ENCODE measurements around the gene PTRHD1. TPM values are rescaled to one million over a fixed set of nuclear protein-coding genes. Genes with fewer than 3 reads are reported as not detected.

Gene PTRHD1
- total RNA-seq, 2 experiments from 2014 or later, result 15.3 to 15.7 TPM

DNA sequence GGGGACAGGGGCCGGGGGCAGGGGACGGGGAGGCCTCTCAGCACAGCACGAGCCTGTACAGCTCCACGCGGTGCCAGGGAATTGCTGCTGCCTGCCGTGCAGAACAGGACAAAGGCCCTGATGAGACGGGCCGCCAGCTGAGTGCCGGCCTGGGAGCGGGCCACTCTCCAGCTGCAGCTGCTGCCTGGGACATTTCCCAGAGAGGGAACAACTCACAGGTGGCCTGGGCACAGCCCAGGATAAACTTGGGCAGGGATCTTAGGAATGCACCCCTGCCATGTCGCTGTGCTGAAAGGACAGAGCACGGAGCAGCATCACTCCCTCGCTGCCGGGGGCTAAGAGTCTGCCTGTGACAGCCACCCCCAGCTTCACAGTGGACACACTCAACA, 38.9 kb upstream of the PTRHD1 start:
- Mint-ChIP-seq H3K4me1 (ENCODE audit: low read depth) (peaks cover 8% of the 10 kb centered on the region), H3K27ac (no peak overlapping the region), H3K27me3 (no peaks in the 10 kb centered on the region), H3K9me3 (no peaks in the 10 kb centered on the region), H3K36me3 (ENCODE audit: low read depth) (peaks cover 17% of the 10 kb centered on the region), H3K4me3 (no peak overlapping the region)
- Histone ChIP-seq H3K4me3 (ENCODE audit: low read length) (no peak overlapping the region), H3K27me3 (ENCODE audit: control insufficient read depth in 1 of 2, insufficient read depth in 2 of 2, low read length in 2 of 2) (no peaks in the 10 kb centered on the region), H3K27ac (ENCODE audit: low read depth in 1 of 2, low read length in 2 of 2) (no peak overlapping the region), H3K9me3 (ENCODE audit: control insufficient read depth in 1 of 2, insufficient read depth in 1 of 2, low read length in 2 of 2) (no peaks in the 10 kb centered on the region), H3K36me3 (ENCODE audit: insufficient read depth, low read length) (peaks cover 19% of the 10 kb centered on the region), H3K4me1 (ENCODE audit: insufficient read depth, low read length) (peaks cover 8% of the 10 kb centered on the region)
- ATAC-seq (ENCODE audit: poor library complexity), result no peak
- no peak for DNase-seq
- ChIA-PET POLR2A (no interaction called here), CTCF (no interaction called here)
- intact Hi-C loops (cut with DNase I, micrococcal nuclease), result no loop called here
- TF ChIP-seq, protein P1, sequence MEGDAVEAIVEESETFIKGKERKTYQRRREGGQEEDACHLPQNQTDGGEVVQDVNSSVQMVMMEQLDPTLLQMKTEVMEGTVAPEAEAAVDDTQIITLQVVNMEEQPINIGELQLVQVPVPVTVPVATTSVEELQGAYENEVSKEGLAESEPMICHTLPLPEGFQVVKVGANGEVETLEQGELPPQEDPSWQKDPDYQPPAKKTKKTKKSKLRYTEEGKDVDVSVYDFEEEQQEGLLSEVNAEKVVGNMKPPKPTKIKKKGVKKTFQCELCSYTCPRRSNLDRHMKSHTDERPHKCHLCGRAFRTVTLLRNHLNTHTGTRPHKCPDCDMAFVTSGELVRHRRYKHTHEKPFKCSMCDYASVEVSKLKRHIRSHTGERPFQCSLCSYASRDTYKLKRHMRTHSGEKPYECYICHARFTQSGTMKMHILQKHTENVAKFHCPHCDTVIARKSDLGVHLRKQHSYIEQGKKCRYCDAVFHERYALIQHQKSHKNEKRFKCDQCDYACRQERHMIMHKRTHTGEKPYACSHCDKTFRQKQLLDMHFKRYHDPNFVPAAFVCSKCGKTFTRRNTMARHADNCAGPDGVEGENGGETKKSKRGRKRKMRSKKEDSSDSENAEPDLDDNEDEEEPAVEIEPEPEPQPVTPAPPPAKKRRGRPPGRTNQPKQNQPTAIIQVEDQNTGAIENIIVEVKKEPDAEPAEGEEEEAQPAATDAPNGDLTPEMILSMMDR (IDR thresholded peaks at IDR 0.05), result no peak

DNA sequence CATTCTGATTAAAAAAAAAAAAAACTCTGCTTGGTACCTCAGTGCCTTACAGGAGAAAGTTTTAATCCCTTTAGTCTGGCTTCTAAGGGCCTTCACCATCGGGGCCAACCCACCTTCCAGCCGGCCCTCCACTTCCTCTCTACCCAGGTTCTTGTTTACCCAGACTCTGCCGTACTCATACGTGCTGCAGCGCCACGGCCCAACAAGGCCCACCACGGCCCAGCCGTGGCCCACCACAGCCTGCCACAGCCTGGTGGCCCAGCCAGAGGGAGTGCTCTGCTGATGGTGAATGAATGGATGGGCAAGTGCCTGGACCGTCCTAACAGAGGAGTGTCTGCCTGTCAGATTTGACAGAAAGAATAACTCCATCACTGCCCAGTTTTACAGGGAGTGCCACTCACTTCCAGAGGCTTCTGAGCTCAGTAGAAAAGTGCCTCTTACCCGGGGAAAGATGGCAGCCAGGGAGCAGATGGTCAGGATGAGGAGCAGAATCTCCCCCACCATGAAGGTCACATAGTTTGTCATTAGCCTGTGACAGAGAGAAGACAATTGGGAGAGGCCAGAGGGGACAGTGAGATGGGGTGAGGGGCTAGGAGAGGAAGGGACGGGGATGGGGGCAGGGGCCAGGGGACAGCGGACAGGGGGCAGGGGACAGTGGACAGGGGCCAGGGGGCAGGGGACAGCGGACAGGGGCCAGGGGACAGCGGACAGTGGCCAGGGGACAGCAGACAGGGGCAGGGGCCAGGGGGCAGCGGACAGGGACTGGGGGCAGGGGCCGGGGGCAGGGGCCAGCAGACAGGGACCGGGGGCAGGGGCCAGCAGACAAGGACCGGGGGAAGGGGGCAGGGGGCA, 38.3 kb upstream of the PTRHD1 start:
- Histone ChIP-seq H3K27ac (ENCODE audit: low read depth in 1 of 2, low read length in 2 of 2) (no peak overlapping the region), H3K4me1 (ENCODE audit: insufficient read depth, low read length) (peaks cover 9% of the 10 kb centered on the region), H3K27me3 (ENCODE audit: control insufficient read depth in 1 of 2, insufficient read depth in 2 of 2, low read length in 2 of 2) (no peaks in the 10 kb centered on the region), H3K9me3 (ENCODE audit: control insufficient read depth in 1 of 2, insufficient read depth in 1 of 2, low read length in 2 of 2) (no peaks in the 10 kb centered on the region), H3K4me3 (ENCODE audit: low read length) (no peak overlapping the region), H3K36me3 (ENCODE audit: insufficient read depth, low read length) (peaks cover 13% of the 10 kb centered on the region)
- Mint-ChIP-seq H3K4me1 (ENCODE audit: low read depth) (peaks cover 14% of the 10 kb centered on the region), H3K27ac (no peak overlapping the region), H3K27me3 (no peaks in the 10 kb centered on the region), H3K4me3 (no peak overlapping the region), H3K9me3 (no peaks in the 10 kb centered on the region), H3K36me3 (ENCODE audit: low read depth) (peaks cover 14% of the 10 kb centered on the region)
- ATAC-seq (ENCODE audit: poor library complexity) (no peak), DNase-seq (no peak)
- TF ChIP-seq, protein P1 (IDR thresholded peaks at IDR 0.05), result no peak
- intact Hi-C loops (cut with DNase I, micrococcal nuclease), result no loop called here
- CTCF ChIA-PET, result no interaction called here
- POLR2A ChIA-PET, result no interaction called here

DNA sequence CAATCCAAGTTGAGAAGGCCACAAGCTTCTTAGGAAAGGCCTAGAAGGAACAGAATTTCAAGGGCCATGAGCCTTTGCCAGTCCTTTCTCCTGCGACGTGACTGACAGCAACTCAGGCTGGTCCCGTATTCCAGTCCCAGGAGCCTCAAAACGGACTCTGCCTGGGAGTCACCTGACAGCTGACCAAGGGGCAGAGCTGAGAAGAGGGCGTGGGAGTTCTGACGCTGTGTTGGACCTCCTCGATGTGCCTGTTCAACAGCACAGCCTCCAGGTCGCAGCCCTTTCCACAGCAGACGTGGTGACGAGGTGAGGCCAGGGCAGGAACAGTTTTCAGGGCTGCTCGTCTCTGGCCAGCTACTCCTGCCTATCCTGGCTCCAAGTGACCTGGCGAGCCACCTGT, 37.6 kb upstream of the PTRHD1 start:
- Histone ChIP-seq H3K27me3 (ENCODE audit: control insufficient read depth in 1 of 2, insufficient read depth in 2 of 2, low read length in 2 of 2) (no peaks in the 10 kb centered on the region), H3K4me3 (ENCODE audit: low read length) (no peak overlapping the region), H3K36me3 (ENCODE audit: insufficient read depth, low read length) (peaks cover 9% of the 10 kb centered on the region), H3K27ac (ENCODE audit: low read depth in 1 of 2, low read length in 2 of 2) (no peak overlapping the region), H3K4me1 (ENCODE audit: insufficient read depth, low read length) (peaks cover 15% of the 10 kb centered on the region), H3K9me3 (ENCODE audit: control insufficient read depth in 1 of 2, insufficient read depth in 1 of 2, low read length in 2 of 2) (no peaks in the 10 kb centered on the region)
- TF ChIP-seq, protein P1 (IDR thresholded peaks at IDR 0.05), result no peak
- DNase-seq, result no peak
- ChIA-PET POLR2A (no interaction called here), CTCF (no interaction called here)
- Mint-ChIP-seq H3K27me3 (no peaks in the 10 kb centered on the region), H3K27ac (no peak overlapping the region), H3K4me1 (ENCODE audit: low read depth) (peaks cover 21% of the 10 kb centered on the region), H3K4me3 (no peak overlapping the region), H3K36me3 (ENCODE audit: low read depth) (peaks cover 14% of the 10 kb centered on the region), H3K9me3 (no peaks in the 10 kb centered on the region)
- no peak for ATAC-seq (ENCODE audit: poor library complexity)
- intact Hi-C loops (cut with DNase I, micrococcal nuclease), result no loop called here

All from CD4-positive, alpha-beta T cell (primary cell).